Measurements from ENCODE around the gene NT5C3B. TPM values are rescaled to one million over a fixed set of nuclear protein-coding genes. Genes with fewer than 3 reads are reported as not detected.

The NT5C3B gene
- total and polyA plus RNA-seq, 4 donors = 15.3 to 32.0 (median 26.9) TPM

DNA sequence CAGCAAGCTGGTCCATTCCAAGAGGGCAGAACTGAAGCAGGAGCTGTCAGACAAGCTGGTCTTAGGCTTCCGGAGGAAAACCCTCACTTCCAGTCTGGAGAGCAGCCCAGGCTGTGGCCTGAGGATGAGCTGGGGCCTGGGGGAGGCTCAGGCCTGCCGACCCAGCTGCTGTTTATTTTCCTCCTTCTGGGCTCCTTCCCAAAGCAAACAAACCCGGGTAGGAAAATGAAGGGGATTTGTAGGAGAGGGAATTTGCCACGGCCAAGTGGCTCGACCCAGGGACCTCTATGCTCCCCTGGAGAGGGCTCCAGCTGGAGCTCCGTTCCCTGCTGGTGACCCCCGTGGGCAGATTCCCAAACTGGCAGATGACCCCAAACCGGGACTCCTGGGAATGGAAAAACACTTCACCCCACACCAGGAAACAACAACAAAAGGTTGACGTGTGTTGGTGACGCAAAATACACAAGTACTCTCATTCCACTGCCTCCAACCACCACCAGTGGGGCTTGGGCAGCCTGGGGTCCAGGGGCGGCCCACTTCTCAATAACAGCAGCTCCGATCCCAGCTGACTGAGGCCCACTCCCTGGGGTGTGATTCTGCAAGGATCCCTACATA, 58.4 kb downstream of the NT5C3B start:
- H3K9ac ChIP-seq (ENCODE audit: low read depth in 1 of 2, low read length in 2 of 2) = peak overlapping the region; percentile 33 to 43
- peak overlapping the region in 2 of 3 donors; percentile 5 to 21 for H3K4me3 ChIP-seq (ENCODE audit: low read depth in 1 of 3, low read length in 3 of 3)
- H3K4me1 ChIP-seq (ENCODE audit: control insufficient read depth in 4 of 4, insufficient read depth in 4 of 4, low read length in 3 of 4) = peaks cover 18 to 61% (median 48%) of the 10 kb centered on the region in 4 donors
- H3K9me3 ChIP-seq (ENCODE audit: control insufficient read depth in 4 of 4, low read length in 3 of 4) = no peaks in the 10 kb centered on the region
- no peaks in the 10 kb centered on the region for H3K36me3 ChIP-seq (ENCODE audit: control insufficient read depth in 4 of 4, insufficient read depth in 3 of 4, low read depth in 1 of 4, low read length in 3 of 4)
- peak; percentile 50 for DNase-seq (ENCODE audit: low spot score)
- WGBS = 17% methylated on average over 12 of the region's 12 CpGs
- TF ChIP-seq HNF4A (conservative IDR thresholded peaks at IDR 0.05) = peak; percentile 58 to 66
- TF ChIP-seq, protein P1, sequence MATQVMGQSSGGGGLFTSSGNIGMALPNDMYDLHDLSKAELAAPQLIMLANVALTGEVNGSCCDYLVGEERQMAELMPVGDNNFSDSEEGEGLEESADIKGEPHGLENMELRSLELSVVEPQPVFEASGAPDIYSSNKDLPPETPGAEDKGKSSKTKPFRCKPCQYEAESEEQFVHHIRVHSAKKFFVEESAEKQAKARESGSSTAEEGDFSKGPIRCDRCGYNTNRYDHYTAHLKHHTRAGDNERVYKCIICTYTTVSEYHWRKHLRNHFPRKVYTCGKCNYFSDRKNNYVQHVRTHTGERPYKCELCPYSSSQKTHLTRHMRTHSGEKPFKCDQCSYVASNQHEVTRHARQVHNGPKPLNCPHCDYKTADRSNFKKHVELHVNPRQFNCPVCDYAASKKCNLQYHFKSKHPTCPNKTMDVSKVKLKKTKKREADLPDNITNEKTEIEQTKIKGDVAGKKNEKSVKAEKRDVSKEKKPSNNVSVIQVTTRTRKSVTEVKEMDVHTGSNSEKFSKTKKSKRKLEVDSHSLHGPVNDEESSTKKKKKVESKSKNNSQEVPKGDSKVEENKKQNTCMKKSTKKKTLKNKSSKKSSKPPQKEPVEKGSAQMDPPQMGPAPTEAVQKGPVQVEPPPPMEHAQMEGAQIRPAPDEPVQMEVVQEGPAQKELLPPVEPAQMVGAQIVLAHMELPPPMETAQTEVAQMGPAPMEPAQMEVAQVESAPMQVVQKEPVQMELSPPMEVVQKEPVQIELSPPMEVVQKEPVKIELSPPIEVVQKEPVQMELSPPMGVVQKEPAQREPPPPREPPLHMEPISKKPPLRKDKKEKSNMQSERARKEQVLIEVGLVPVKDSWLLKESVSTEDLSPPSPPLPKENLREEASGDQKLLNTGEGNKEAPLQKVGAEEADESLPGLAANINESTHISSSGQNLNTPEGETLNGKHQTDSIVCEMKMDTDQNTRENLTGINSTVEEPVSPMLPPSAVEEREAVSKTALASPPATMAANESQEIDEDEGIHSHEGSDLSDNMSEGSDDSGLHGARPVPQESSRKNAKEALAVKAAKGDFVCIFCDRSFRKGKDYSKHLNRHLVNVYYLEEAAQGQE (IDR thresholded peaks at IDR 0.05) = peak; percentile 85
- peak; percentile 89 for TF ChIP-seq YY1 (IDR thresholded peaks at IDR 0.05)
- TF ChIP-seq, protein P2, sequence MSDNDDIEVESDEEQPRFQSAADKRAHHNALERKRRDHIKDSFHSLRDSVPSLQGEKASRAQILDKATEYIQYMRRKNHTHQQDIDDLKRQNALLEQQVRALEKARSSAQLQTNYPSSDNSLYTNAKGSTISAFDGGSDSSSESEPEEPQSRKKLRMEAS (IDR thresholded peaks at IDR 0.05) = peak; percentile 75
- peak; percentile 68 for TF ChIP-seq FOXA2 (IDR thresholded peaks at IDR 0.05)
- TF ChIP-seq FOXA1 (IDR thresholded peaks at IDR 0.05) = peak; percentile 51
- TF ChIP-seq TAF1 (conservative IDR thresholded peaks at IDR 0.05) = peak; percentile 55
- peak in 1 of 2 donors; percentile 59 for TF ChIP-seq GABPA (IDR thresholded peaks at IDR 0.05 in 1 of 2, conservative IDR thresholded peaks at IDR 0.05 in 1 of 2)
- peak; percentile 86 for TF ChIP-seq SP1 (IDR thresholded peaks at IDR 0.05)
- TF ChIP-seq, protein P3, sequence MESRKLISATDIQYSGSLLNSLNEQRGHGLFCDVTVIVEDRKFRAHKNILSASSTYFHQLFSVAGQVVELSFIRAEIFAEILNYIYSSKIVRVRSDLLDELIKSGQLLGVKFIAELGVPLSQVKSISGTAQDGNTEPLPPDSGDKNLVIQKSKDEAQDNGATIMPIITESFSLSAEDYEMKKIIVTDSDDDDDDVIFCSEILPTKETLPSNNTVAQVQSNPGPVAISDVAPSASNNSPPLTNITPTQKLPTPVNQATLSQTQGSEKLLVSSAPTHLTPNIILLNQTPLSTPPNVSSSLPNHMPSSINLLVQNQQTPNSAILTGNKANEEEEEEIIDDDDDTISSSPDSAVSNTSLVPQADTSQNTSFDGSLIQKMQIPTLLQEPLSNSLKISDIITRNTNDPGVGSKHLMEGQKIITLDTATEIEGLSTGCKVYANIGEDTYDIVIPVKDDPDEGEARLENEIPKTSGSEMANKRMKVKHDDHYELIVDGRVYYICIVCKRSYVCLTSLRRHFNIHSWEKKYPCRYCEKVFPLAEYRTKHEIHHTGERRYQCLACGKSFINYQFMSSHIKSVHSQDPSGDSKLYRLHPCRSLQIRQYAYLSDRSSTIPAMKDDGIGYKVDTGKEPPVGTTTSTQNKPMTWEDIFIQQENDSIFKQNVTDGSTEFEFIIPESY (IDR thresholded peaks at IDR 0.05) = peak; percentile 59
- peak; percentile 86 for TF ChIP-seq RXRA (IDR thresholded peaks at IDR 0.05)
- peak; percentile 65 to 69 for TF ChIP-seq JUND (IDR thresholded peaks at IDR 0.05)
- peak; percentile 61 to 69 for TF ChIP-seq EGR1 (IDR thresholded peaks at IDR 0.05; ENCODE audit: low read depth in 2 of 2)
- TF ChIP-seq, protein P4, sequence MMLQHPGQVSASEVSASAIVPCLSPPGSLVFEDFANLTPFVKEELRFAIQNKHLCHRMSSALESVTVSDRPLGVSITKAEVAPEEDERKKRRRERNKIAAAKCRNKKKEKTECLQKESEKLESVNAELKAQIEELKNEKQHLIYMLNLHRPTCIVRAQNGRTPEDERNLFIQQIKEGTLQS (IDR thresholded peaks at IDR 0.05) = no peak
- TF ChIP-seq, protein P5, sequence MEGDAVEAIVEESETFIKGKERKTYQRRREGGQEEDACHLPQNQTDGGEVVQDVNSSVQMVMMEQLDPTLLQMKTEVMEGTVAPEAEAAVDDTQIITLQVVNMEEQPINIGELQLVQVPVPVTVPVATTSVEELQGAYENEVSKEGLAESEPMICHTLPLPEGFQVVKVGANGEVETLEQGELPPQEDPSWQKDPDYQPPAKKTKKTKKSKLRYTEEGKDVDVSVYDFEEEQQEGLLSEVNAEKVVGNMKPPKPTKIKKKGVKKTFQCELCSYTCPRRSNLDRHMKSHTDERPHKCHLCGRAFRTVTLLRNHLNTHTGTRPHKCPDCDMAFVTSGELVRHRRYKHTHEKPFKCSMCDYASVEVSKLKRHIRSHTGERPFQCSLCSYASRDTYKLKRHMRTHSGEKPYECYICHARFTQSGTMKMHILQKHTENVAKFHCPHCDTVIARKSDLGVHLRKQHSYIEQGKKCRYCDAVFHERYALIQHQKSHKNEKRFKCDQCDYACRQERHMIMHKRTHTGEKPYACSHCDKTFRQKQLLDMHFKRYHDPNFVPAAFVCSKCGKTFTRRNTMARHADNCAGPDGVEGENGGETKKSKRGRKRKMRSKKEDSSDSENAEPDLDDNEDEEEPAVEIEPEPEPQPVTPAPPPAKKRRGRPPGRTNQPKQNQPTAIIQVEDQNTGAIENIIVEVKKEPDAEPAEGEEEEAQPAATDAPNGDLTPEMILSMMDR (IDR thresholded peaks at IDR 0.05; ENCODE audit: low read depth, low read length, missing input control) = peak; percentile 12
- TF ChIP-seq NR2F2 (IDR thresholded peaks at IDR 0.05) = peak; percentile 100
- peak; percentile 15 for TF ChIP-seq HNF4G (IDR thresholded peaks at IDR 0.05)
- peak; percentile 4 to 45 for TF ChIP-seq RAD21 (IDR thresholded peaks at IDR 0.05)
- H3K27me3 ChIP-seq (ENCODE audit: control insufficient read depth in 4 of 4, insufficient read depth in 4 of 4, low read length in 3 of 4) = no peaks in the 10 kb centered on the region
- peak overlapping the region; percentile 80 to 96 for H3K27ac ChIP-seq (ENCODE audit: low read depth in 1 of 2, low read length in 2 of 2)

Data from liver (tissue), 9 donors.